Activated CD8-positive, alpha-beta memory T cell treated with anti-CD3 and anti-CD28 coated beads for 48 hours (primary cell): Measurements from ENCODE around the gene TPK1.

ENCODE experiments used
- DNase-seq, 3 experiments: peaks; one replicate each; pipeline ENCODE4 v3.0.0-alpha.2; 2020; ENCODE audit warnings: low read depth in 2 of 3, low spot score in 2 of 3

TPK1 gene

DNA sequence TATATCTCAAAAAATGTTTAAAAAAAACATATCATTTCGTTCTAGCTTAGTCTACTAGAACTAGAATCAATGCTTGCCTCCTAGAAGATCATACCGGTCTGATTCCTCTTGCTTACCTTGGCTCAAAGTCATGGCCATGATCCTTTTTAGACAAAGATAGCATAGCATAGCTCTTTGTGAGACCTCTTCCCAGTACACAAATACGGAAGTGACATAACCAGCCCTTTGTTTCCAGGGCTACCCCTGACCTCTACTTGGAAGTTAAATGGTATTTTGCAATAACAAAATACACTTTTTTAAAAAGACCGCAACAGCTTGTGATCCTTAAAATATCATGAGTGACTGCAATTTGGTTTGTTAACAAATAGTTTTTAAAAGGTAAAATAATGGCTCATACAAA, 301.7 kb downstream of the TPK1 start:
- no peak for DNase-seq

DNA sequence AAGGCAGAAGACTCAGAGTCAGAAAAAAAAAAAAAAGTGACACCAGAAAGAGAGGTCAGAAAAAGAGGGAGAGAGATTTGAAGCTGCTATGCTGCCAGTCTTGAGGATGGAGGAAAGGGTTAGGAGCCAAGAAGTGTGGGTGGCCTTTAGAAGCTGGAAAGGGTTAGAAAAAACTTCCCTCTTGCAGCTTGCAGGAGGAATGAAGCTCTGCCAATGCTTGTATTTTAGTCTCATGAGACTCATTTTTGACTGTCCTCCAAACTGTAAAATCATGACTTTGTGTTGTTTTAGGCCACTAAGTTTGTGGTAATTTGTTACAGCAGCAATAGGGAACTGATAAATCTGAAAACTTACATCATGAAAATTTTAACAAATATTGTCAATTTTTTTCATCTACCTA, 304.7 kb downstream of the TPK1 start:
- no peak for DNase-seq

- no peak for DNase-seq
Measured at GRCh38 chr7:144529269-144529926, 306.5 kb downstream of the TPK1 start.

DNA sequence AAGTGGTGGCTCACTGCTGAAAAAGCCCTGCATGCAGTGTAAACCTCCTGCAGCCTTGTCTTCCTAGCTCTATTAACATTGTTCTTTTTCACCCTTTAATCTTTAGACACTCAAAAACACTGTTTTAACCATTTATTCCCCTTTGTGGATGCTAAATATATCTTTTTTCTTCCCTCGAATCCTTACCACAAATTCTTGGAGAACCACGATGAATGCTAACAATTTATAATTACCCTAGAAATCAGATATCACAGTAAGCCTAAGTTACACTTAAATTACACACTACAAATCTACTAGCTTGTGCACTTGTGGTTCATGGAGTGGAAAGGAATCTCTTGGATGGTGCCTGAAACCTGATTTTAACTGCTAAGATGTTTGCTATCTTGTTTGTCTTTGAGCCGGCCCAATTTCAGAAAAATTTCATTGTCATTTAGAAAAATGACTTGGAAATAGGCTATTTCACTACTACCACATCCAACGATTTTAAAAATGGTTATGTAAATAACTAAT, 307.3 kb downstream of the TPK1 start:
- DNase-seq, result no peak

GRCh38 chr7:144527051-144527471, 308.8 kb downstream of the TPK1 start:
- no peak for DNase-seq

DNA sequence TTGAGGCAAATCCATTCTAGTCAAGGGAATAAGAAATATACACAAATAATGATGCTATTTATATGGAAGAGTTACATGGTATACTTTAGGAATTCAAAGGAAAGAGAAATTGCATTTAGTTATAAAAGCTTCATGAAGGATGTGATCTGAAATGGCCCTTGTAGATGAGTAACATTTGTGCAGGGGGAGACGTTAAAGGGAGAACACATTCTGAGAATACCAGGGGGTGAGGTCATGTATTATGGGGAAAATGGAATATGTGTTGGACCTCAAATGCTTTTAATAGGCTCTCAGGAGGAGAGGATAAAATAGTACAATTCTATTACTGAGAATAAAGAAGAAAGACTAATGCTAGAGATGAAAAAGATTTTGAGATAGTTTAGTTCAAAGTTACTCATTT, 309.9 kb downstream of the TPK1 start:
- DNase-seq, result no peak

DNA sequence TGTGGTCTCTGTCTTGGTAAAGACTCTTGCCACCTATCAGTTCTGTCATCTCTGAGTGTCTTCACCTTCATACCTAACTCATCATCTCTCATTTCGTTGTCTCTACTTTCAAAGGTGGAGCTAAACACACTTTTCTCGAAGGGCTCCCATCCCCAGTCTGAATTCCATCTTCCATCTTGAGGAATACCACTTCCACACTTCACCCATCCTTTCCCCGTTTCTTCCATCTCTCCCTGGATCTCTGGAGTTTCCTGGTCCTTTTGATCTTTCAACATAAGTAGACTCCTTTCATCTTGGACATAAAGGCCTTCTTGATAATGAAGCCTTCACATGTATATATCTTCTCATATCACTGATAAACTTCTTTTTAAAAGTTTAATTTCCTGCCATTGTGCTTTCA, 311.6 kb downstream of the TPK1 start:
- DNase-seq, result no peak

DNA sequence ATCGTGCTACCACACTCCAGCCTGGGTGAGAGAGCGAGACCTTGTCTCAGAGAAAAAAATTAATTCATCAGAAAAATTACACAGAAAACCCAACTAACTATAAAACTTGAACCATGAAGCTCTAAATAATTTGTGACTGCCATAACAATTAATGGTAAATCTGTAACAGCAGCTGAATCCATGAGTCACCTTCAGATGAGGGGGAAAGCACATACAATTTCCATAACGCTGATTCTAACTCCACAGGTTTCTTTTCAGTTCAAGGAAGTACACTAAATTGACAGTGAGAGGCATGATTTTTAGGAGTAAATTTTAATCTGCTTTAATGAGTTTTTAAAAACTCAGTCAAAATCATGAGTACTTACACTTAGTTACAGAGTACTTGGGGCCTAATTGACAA, 312.2 kb downstream of the TPK1 start:
- no peak for DNase-seq

DNA sequence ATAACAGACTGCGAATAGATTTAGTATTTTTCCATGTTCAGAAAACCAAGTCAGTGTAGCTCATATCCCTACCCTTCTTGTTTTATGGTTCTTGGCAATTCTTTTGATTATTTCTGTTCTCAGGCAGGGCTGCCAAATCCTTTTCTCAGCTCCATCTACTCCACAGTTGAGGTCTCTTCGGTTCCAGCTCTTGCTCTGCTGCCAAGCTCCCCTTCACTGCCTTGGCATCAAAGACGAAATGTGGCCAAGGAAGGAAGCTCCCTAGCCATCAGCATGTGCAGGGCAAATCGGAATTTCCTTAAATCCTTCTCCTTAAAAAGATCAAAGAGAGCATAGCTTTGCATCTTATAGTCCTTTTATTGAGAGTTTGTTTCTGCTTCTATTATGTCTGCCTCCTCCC, 315.9 kb downstream of the TPK1 start:
- DNase-seq, result no peak

DNA sequence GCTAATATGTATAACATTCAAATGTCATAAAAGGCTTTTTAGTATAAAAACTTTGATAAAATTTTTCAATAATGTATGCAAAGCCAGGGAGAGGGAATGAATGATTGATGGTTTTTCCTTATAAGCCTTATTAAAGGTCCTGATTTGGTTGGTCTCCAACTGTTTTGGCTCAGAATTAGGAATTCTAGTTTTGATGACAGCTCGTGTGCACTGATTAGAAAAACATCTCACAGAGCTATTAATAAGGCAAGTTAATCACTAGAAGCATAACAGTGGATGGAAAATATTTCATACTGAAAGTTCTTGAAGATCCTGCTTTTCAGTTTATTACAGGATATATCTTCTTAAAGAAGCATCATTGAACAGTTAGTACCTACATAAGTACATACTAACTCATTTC, 317.5 kb downstream of the TPK1 start:
- DNase-seq, result no peak

DNA sequence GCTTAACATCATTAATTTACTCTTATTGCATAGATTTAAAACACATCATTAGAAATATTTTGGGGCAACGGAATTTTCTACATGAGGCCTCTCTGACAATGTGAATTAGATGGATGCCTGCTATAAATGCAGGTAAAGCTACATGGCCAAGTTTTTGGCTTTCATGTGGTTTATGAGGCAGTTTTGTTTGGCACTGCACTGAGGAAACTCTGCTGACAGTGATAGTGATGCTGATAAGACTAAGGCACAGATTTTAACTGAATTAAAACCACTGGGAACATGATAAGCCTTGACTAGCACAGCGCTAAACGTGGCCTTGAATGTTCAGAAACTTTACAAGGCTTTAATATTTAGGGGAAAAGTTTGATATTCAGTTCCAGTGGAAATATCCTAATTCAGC, 318.1 kb downstream of the TPK1 start:
- DNase-seq, result no peak

GRCh38 chr7:144516729-144517525, 318.9 kb downstream of the TPK1 start:
- no peak for DNase-seq

DNA sequence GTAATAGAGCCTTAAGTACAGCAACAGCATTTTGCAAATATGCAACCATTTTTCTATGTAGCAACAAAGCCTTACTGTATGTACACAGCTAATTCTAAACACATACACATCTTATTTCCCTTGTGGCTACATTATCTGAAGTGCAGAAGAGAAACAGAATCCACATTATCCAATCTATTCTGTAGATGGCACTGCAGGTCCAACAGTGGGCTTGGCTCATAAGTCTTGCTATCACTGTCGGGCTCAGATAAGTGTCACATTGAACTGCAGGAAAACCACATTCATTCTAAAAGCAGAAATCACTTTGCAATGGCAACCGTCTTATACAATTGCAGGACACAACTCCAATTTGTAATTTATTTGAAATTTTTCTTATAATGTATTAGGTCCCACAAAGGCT, 322.5 kb downstream of the TPK1 start:
- no peak for DNase-seq

DNA sequence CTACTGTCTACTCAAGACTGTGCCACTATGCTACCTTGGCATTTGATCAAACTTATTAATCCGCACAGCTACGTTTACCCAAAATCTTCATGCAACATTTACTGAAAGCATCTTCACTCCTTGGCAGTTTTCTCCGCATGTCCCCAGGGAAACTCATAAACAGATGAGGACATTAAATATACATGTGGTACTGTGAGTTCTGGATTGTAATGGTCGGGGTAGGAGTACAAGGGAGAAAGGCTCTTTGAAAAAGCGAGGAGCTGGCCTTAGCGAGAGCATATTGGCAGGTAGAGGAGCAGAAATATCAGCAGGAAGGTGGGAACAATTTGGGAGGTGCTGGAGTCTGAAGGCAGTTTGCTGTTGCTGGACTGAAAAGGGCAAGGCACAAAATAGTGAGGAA, 325.2 kb downstream of the TPK1 start:
- DNase-seq, result no peak

- no peak for DNase-seq
Measured at GRCh38 chr7:144508702-144509101, 327.2 kb downstream of the TPK1 start.

GRCh38 chr7:144503215-144503614, 332.6 kb downstream of the TPK1 start:
- no peak for DNase-seq

- DNase-seq, result no peak
Measured at GRCh38 chr7:144500225-144500624, 335.6 kb downstream of the TPK1 start.

GRCh38 chr7:144497282-144497681, 338.6 kb downstream of the TPK1 start:
- DNase-seq, result no peak

GRCh38 chr7:144494355-144494754, 341.5 kb downstream of the TPK1 start:
- DNase-seq, result no peak

DNA sequence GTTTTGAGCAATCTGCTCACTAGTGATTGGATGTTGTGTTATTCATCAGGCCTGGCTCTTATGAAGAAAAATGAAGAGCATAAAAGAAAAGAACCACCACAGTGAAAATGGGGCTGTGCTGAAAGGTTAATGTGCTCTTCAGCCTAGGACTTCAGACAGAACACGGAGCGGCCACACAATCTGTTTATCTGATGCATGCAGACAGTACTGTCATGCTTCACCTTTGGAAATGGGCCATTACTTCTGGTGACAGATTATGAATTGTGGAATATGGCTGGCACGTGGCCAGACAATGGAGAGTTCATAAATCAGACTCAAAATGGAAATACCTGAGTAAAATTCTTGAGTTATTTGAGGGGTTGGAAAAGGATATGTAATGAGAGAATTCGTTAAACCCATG, 346.3 kb downstream of the TPK1 start:
- DNase-seq, result no peak

- no peak for DNase-seq
Measured at GRCh38 chr7:144488977-144489376, 346.9 kb downstream of the TPK1 start.

- DNase-seq, result no peak
Measured at GRCh38 chr7:144487901-144488300, 348.0 kb downstream of the TPK1 start.

GRCh38 chr7:144484445-144484844, 351.4 kb downstream of the TPK1 start:
- DNase-seq, result no peak
